Measurements from ENCODE around the gene AMZ1. TPM values are rescaled to one million over a fixed set of nuclear protein-coding genes. Genes with fewer than 3 reads are reported as not detected.

The AMZ1 gene
- total and polyA plus RNA-seq, 8 donors, result under 0.01 to 1.4 (median 0.45) TPM; not detected in 5

DNA sequence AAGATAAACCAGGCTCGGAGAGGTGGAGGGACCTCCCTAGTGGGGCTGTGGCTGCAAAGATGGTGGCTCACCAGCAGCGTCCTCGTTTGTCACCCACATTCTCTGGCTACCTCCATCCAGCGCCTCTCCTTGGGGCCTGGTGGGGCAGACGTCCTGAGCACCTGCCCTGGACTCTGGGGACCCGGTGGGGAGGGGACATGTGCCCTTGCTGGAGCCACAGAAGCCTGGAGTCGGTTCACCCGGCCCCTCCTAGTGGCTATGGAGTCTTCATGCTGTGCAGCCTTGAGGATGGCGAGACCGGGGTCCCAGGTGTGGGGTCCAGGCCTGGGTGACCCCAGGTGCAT is 41.7 kb upstream of the AMZ1 start:
- no peaks in the 10 kb centered on the region for H3K27me3 ChIP-seq
- H3K9me3 ChIP-seq, result no peaks in the 10 kb centered on the region
- no peak overlapping the region for H3K4me3 ChIP-seq
- 83 to 94% (median 86%) methylated on average over 6 to 10 of the region's 10 CpGs for WGBS, 5 donors
- H3K27ac ChIP-seq, result no peak overlapping the region
- intact Hi-C loops (cut with DNase I; ENCODE audit: low total_unique reads), result no loop called here
- H3K36me3 ChIP-seq, result peaks cover 16 to 51% (median 43%) of the 10 kb centered on the region in 4 donors
- peaks cover 20 to 45% (median 29%) of the 10 kb centered on the region in 4 donors for H3K4me1 ChIP-seq
- TF ChIP-seq POLR2A (IDR thresholded peaks at IDR 0.05) (no peak), POLR2AphosphoS5 (IDR thresholded peaks at IDR 0.05) (no peak), EP300 (IDR thresholded peaks at IDR 0.05) (no peak)
- TF ChIP-seq, protein P1, sequence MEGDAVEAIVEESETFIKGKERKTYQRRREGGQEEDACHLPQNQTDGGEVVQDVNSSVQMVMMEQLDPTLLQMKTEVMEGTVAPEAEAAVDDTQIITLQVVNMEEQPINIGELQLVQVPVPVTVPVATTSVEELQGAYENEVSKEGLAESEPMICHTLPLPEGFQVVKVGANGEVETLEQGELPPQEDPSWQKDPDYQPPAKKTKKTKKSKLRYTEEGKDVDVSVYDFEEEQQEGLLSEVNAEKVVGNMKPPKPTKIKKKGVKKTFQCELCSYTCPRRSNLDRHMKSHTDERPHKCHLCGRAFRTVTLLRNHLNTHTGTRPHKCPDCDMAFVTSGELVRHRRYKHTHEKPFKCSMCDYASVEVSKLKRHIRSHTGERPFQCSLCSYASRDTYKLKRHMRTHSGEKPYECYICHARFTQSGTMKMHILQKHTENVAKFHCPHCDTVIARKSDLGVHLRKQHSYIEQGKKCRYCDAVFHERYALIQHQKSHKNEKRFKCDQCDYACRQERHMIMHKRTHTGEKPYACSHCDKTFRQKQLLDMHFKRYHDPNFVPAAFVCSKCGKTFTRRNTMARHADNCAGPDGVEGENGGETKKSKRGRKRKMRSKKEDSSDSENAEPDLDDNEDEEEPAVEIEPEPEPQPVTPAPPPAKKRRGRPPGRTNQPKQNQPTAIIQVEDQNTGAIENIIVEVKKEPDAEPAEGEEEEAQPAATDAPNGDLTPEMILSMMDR (IDR thresholded peaks at IDR 0.05), result no peak
- no peak for DNase-seq

DNA sequence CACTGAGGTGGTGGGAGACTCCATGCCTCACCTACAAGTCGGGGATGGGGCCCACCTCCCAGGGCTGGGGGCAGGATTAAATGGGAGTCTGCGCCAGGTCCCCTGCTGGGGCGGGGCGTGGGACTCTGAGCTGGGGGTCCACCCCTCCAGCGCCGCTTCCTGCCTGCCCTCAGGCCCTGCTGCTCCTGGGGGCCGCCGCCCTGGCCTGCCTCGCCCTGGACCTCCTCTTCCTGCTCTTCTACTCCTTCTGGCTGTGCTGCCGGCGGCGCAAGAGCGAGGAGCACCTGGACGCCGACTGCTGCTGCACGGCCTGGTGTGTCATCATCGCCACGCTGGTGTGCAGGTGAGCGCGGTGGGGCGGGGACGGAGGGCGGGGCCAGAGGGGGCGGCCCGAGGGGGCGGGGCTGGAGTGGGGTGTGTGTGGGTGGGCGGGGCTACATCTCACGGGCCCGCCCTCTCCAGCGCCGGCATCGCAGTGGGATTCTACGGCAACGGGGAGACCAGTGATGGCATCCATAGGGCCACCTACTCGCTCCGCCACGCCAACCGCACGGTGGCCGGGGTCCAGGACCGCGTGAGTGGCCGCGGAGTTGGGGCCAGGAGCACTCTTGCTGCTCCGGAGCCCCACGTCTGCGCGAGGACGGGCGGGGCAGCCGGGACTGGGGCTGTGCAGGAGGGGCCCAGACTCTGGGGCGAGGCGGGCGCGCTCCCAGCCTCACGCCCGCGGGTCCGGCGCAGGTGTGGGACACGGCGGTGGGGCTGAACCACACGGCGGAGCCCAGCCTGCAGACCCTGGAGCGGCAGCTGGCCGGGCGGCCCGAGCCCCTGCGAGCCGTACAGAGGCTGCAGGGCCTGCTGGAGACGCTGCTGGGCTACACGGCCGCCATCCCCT is 41.1 kb upstream of the AMZ1 start:
- 83 to 92% (median 87%) methylated on average over 5 to 73 of the region's 73 CpGs for WGBS, 5 donors
- intact Hi-C loops (cut with DNase I; ENCODE audit: low total_unique reads), result no loop called here
- H3K4me3 ChIP-seq, result no peak overlapping the region
- no peak overlapping the region for H3K27ac ChIP-seq
- TF ChIP-seq POLR2AphosphoS5 (IDR thresholded peaks at IDR 0.05) (no peak), POLR2A (IDR thresholded peaks at IDR 0.05) (no peak), EP300 (IDR thresholded peaks at IDR 0.05) (no peak)
- TF ChIP-seq, protein P1 (IDR thresholded peaks at IDR 0.05), result no peak
- DNase-seq, result peak in 1 of 2 donors; percentile 75
- H3K27me3 ChIP-seq, result no peaks in the 10 kb centered on the region
- peaks cover 14 to 39% (median 23%) of the 10 kb centered on the region in 4 donors for H3K4me1 ChIP-seq
- H3K9me3 ChIP-seq, result no peaks in the 10 kb centered on the region
- H3K36me3 ChIP-seq, result peaks cover 19 to 57% (median 49%) of the 10 kb centered on the region in 4 donors

DNA sequence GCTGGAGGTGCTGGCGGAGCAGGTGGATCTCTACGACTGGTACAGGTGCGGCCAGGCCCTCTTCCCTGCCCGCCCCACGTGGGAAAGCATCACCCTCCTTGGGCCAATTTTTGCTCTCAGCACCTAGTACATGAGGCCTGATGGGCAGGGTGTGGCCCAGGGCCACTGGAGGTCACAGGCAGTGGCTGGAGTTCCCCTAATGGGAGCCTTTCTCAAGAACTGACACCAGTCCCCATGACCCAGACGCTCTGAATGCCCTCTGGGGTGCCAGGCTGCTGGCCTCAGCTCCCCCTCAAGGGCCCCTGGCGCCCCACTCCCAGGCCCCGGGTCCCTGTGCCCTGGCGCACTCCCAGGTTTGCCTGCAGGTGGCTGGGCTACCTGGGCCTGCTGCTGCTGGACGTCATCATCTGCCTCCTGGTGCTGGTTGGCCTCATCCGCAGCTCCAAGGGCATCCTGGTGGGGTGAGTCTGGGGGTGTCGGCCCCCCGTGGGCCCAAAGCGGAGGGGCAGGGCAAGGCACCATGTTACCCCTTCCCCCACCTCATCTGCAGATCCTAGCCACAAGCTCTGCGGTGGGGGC is 40.3 kb upstream of the AMZ1 start:
- DNase-seq, result no peak
- Histone ChIP-seq H3K4me1 (peaks cover 11 to 32% (median 19%) of the 10 kb centered on the region in 4 donors), H3K27ac (no peak overlapping the region), H3K36me3 (peaks cover 20 to 65% (median 56%) of the 10 kb centered on the region in 4 donors), H3K4me3 (no peak overlapping the region), H3K9me3 (no peaks in the 10 kb centered on the region), H3K27me3 (no peaks in the 10 kb centered on the region)
- TF ChIP-seq EP300 (IDR thresholded peaks at IDR 0.05), result no peak
- no peak for TF ChIP-seq POLR2AphosphoS5 (IDR thresholded peaks at IDR 0.05)
- TF ChIP-seq, protein P1 (IDR thresholded peaks at IDR 0.05), result no peak
- TF ChIP-seq POLR2A (IDR thresholded peaks at IDR 0.05), result no peak
- WGBS, 5 donors, result 89 to 92% (median 91%) methylated on average over 5 to 15 of the region's 15 CpGs
- intact Hi-C loops (cut with DNase I; ENCODE audit: low total_unique reads), result no loop called here

DNA sequence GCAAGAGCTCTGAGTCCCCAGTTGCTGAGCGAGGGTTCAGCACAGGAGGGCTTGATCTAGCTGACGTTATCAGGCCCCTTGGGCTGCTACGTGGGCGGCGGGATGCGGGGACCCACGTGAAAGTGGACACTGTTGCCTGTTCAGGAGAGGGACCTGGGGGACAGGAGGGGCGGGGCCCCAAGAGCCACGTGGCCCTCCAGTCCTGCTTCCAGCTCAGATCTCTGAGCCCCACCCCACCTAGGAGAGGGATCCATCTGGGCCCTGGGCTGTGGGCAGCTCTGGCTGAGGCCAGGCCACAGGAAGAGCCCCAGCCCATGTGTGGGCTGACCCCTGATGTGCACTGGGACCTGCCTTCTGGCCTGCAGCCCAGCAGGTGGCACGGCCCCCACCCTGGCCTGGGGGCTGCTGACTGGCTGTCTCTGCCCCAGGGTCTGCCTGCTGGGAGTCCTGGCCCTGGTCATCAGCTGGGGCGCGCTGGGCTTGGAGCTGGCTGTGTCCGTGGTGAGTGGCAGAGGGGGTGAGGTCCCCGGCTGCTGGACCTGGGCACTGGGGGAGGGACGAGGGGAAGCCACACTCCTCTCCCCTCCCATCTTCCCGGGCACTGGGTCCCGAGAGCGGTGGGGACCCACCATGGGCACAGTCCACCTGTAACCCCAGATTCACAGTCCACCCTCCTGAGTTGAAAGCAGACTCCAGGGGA is 38.7 kb upstream of the AMZ1 start:
- no peaks in the 10 kb centered on the region for H3K9me3 ChIP-seq
- no peaks in the 10 kb centered on the region for H3K27me3 ChIP-seq
- TF ChIP-seq, protein P1 (IDR thresholded peaks at IDR 0.05), result no peak
- TF ChIP-seq POLR2AphosphoS5 (IDR thresholded peaks at IDR 0.05) (no peak), EP300 (IDR thresholded peaks at IDR 0.05) (no peak), POLR2A (IDR thresholded peaks at IDR 0.05) (no peak)
- peaks cover 6 to 21% (median 10%) of the 10 kb centered on the region in 4 donors for H3K4me1 ChIP-seq
- peaks cover 20 to 79% (median 61%) of the 10 kb centered on the region in 4 donors for H3K36me3 ChIP-seq
- no peak overlapping the region for H3K27ac ChIP-seq
- 84 to 100% (median 89%) methylated on average over 9 to 18 of the region's 18 CpGs for WGBS, 5 donors
- no peak overlapping the region for H3K4me3 ChIP-seq
- no peak for DNase-seq
- intact Hi-C loops (cut with DNase I; ENCODE audit: low total_unique reads), result no loop called here
